ENCODE measurements around the gene TBCA. TPM values are rescaled to one million over a fixed set of nuclear protein-coding genes. Genes with fewer than 3 reads are reported as not detected.

Gene TBCA
- total RNA-seq, 1 experiment from 2014 or later, result 327 TPM

DNA sequence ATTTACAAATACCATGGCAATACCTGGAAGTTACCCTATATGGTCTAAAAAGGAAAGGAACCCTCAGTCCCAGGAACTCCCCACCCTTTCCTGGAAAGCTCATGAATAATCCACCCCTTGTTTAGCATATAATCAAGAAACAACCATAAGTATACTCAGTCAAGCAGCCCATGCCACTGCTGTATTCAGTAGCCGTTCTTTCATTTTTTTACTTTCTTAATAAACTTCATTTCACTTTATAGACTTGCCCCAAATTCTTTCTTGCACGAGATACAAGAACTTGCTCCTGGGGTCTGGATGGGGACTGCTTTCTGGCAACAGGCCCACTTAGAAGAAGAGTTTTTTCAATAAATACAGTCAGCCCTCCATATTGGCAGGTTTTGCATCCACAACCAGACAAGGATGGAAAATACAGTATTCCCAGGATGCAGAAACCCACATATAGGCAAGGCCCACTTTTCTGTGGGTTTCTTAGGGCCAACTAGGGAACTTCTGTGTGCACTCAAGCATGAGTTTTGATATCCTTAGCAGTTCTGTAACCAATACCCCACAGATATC is 2.8 kb upstream of the TBCA start:
- POLR2A ChIA-PET, result no interaction called here
- Mint-ChIP-seq H3K4me1 (peaks cover 28% of the 10 kb centered on the region), H3K36me3 (no peaks in the 10 kb centered on the region), H3K4me3 (no peak overlapping the region), H3K27ac (no peak overlapping the region), H3K9me3 (peaks cover 6% of the 10 kb centered on the region; the same call in 1 of the 2 replicates), H3K27me3 (ENCODE audit: low read depth) (peaks cover 6% of the 10 kb centered on the region)
- TF ChIP-seq EMX1 (CRISPR knock-in tag; IDR thresholded peaks at IDR 0.05) (no peak), ZNF671 (CRISPR knock-in tag; IDR thresholded peaks at IDR 0.05) (0 out of 2 replicates have a peak, but pooled peaks have one; percentile 19), ZNF232 (CRISPR knock-in tag; IDR thresholded peaks at IDR 0.05) (no peak), MXD4 (CRISPR knock-in tag; IDR thresholded peaks at IDR 0.05; ENCODE audit: borderline replicate concordance) (no peak), GABPB1 (CRISPR knock-in tag; IDR thresholded peaks at IDR 0.05) (no peak), ZNF219 (CRISPR knock-in tag; IDR thresholded peaks at IDR 0.05; ENCODE audit: borderline replicate concordance) (no peak)
- CTCF ChIA-PET, result no interaction called here
- DNase-seq (ENCODE audit: low spot score), result no peak
- ATAC-seq, result no peak

DNA sequence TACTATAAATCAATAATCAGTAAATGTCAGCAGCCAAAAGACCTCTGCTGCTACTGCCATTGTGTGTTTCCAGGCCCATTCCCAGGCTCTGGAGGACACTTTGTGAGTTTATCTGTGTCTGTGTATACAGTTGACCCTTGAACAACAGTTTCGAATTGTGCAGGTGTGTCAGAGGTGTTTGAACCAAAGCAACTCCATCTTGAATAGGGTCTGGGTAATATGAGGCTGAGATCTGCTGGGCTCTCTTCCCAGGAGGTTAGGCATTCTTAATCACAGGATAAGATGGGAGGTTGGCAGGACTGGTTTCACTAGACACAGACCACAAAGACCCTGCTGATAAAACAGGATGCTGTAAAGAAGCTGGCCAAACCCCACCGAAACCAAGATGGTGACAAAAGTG is 2.3 kb upstream of the TBCA start:
- POLR2A ChIA-PET, result no interaction called here
- peaks cover 34% of the 10 kb centered on the region for H3K4me1 Mint-ChIP-seq

More for the DNA sequence above, 2.3 kb upstream of the TBCA start:
- Mint-ChIP-seq H3K9me3 (peaks cover 2% of the 10 kb centered on the region; the same call in 1 of the 2 replicates), H3K36me3 (no peaks in the 10 kb centered on the region), H3K27ac (no peak overlapping the region), H3K4me3 (no peak overlapping the region), H3K27me3 (ENCODE audit: low read depth) (peaks cover 6% of the 10 kb centered on the region)
- no peak for TF ChIP-seq ZNF532 (CRISPR knock-in tag; IDR thresholded peaks at IDR 0.05; ENCODE audit: borderline replicate concordance)
- no peak for TF ChIP-seq ZNF425 (CRISPR knock-in tag; conservative IDR thresholded peaks at IDR 0.05)
- TF ChIP-seq ETV6 (CRISPR knock-in tag; IDR thresholded peaks at IDR 0.05), result no peak
- TF ChIP-seq, protein P1, sequence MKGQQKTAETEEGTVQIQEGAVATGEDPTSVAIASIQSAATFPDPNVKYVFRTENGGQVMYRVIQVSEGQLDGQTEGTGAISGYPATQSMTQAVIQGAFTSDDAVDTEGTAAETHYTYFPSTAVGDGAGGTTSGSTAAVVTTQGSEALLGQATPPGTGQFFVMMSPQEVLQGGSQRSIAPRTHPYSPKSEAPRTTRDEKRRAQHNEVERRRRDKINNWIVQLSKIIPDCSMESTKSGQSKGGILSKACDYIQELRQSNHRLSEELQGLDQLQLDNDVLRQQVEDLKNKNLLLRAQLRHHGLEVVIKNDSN (CRISPR knock-in tag; IDR thresholded peaks at IDR 0.05), result no peak
- TF ChIP-seq, protein P2, sequence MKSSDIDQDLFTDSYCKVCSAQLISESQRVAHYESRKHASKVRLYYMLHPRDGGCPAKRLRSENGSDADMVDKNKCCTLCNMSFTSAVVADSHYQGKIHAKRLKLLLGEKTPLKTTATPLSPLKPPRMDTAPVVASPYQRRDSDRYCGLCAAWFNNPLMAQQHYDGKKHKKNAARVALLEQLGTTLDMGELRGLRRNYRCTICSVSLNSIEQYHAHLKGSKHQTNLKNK (CRISPR knock-in tag; IDR thresholded peaks at IDR 0.05), result no peak
- no peak for TF ChIP-seq JAZF1 (CRISPR knock-in tag; IDR thresholded peaks at IDR 0.05)
- no peak for TF ChIP-seq ZNF423 (CRISPR knock-in tag; IDR thresholded peaks at IDR 0.05)
- TF ChIP-seq RORB (CRISPR knock-in tag; IDR thresholded peaks at IDR 0.05), result no peak
- TF ChIP-seq PREB (CRISPR knock-in tag; IDR thresholded peaks at IDR 0.05; ENCODE audit: borderline replicate concordance), result no peak
- TF ChIP-seq IRF2 (CRISPR knock-in tag; IDR thresholded peaks at IDR 0.05; ENCODE audit: borderline replicate concordance, low read depth), result no peak
- TF ChIP-seq CTCF (IDR thresholded peaks at IDR 0.05), result no peak
- TF ChIP-seq, protein P3, sequence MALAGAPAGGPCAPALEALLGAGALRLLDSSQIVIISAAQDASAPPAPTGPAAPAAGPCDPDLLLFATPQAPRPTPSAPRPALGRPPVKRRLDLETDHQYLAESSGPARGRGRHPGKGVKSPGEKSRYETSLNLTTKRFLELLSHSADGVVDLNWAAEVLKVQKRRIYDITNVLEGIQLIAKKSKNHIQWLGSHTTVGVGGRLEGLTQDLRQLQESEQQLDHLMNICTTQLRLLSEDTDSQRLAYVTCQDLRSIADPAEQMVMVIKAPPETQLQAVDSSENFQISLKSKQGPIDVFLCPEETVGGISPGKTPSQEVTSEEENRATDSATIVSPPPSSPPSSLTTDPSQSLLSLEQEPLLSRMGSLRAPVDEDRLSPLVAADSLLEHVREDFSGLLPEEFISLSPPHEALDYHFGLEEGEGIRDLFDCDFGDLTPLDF (CRISPR knock-in tag; IDR thresholded peaks at IDR 0.05), result no peak
- no peak for TF ChIP-seq HMGA2 (CRISPR knock-in tag; IDR thresholded peaks at IDR 0.05)
- TF ChIP-seq, protein P4, sequence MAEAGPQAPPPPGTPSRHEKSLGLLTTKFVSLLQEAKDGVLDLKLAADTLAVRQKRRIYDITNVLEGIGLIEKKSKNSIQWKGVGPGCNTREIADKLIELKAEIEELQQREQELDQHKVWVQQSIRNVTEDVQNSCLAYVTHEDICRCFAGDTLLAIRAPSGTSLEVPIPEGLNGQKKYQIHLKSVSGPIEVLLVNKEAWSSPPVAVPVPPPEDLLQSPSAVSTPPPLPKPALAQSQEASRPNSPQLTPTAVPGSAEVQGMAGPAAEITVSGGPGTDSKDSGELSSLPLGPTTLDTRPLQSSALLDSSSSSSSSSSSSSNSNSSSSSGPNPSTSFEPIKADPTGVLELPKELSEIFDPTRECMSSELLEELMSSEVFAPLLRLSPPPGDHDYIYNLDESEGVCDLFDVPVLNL (CRISPR knock-in tag; IDR thresholded peaks at IDR 0.05; ENCODE audit: borderline replicate concordance, low read depth), result no peak
- no peak for TF ChIP-seq MLX (CRISPR knock-in tag; IDR thresholded peaks at IDR 0.05)
- ATAC-seq (no peak), DNase-seq (ENCODE audit: low spot score) (no peak)
- CTCF ChIA-PET, result no interaction called here

Data from WTC11 (cell line).